WERI-Rb-1 (cell line): ENCODE data around the gene MAD1L1.

ENCODE experiments used
- DNase-seq: peaks from one replicate; pipeline ENCODE4 v3.0.0-alpha.2; 2020
- H3K27ac ChIP-seq: fragments of 250-450 bp; sonication (Bioruptor Pico); 2 replicates; pipeline ENCODE4 v1.5.1; 2020; ENCODE audit warnings: mild to moderate bottlenecking, moderate library complexity
- H3K27me3 ChIP-seq: fragments of 250-450 bp; sonication (Bioruptor Pico); 2 replicates; pipeline ENCODE4 v1.5.1; 2021; ENCODE audit warnings: mild to moderate bottlenecking, low read depth, moderate library complexity; ENCODE audit not compliant: insufficient read depth, severe bottlenecking
- H3K36me3 ChIP-seq: fragments of 250-450 bp; sonication (Bioruptor Pico); 2 replicates; pipeline ENCODE4 v1.5.1; 2020; ENCODE audit warnings: mild to moderate bottlenecking, moderate library complexity
- H3K4me3 ChIP-seq: 2 replicates; pipeline ENCODE4 v1.5.1; 2011; ENCODE audit warnings: low read depth, mild to moderate bottlenecking, control low read depth, low read length
- H3K9me3 ChIP-seq: fragments of 250-450 bp; sonication (Bioruptor Pico); 2 replicates; pipeline ENCODE4 v1.5.1; 2021; ENCODE audit warnings: mild to moderate bottlenecking, moderate library complexity; ENCODE audit not compliant: severe bottlenecking
- TF ChIP-seq, protein P1 (sequence below): IDR thresholded peaks from 2 replicates; pipeline ENCODE4 v1.5.1; 2011; ENCODE audit warnings: low read depth, mild to moderate bottlenecking, control low read depth, inconsistent platforms, low read length

MAD1L1 gene

DNA sequence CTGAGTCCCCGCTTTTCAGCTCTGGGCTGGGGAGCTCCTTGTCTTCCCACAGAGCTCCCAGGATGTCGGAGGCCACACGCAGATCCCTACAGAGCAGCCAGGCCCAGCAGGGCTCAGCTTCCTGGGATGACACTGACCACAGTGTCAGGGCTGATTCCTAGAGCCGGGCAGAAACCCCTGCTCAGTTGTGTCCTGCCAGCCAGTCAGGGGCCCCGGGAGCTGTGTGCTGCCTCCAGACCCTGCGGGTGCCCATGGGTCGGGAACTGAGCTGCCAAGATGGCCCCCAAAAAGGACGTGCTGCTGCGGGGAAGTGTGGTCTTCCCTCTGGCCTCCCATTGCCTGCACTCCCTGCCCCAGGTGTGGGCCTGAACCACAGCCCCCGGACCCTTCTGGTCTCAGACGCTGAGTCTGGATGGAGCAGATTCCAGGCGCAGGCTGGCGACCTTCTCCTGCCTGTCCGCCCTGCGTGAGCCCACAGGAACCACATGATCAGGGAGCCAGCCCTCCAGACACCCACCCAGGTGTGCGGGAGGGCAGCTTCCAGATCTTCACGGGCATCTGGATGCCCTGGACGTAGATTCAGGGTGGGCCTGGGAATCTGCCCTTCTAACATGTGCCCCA is 217.4 kb downstream of the MAD1L1 start:
- TF ChIP-seq, protein P1, sequence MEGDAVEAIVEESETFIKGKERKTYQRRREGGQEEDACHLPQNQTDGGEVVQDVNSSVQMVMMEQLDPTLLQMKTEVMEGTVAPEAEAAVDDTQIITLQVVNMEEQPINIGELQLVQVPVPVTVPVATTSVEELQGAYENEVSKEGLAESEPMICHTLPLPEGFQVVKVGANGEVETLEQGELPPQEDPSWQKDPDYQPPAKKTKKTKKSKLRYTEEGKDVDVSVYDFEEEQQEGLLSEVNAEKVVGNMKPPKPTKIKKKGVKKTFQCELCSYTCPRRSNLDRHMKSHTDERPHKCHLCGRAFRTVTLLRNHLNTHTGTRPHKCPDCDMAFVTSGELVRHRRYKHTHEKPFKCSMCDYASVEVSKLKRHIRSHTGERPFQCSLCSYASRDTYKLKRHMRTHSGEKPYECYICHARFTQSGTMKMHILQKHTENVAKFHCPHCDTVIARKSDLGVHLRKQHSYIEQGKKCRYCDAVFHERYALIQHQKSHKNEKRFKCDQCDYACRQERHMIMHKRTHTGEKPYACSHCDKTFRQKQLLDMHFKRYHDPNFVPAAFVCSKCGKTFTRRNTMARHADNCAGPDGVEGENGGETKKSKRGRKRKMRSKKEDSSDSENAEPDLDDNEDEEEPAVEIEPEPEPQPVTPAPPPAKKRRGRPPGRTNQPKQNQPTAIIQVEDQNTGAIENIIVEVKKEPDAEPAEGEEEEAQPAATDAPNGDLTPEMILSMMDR, result no peak
- no peaks in the 10 kb centered on the region; the same call in 1 of the 2 replicates for H3K36me3 ChIP-seq
- no peaks in the 10 kb centered on the region for H3K9me3 ChIP-seq
- no peak for DNase-seq
- no peak overlapping the region for H3K4me3 ChIP-seq
- H3K27me3 ChIP-seq, result no peaks in the 10 kb centered on the region
- no peak overlapping the region for H3K27ac ChIP-seq

DNA sequence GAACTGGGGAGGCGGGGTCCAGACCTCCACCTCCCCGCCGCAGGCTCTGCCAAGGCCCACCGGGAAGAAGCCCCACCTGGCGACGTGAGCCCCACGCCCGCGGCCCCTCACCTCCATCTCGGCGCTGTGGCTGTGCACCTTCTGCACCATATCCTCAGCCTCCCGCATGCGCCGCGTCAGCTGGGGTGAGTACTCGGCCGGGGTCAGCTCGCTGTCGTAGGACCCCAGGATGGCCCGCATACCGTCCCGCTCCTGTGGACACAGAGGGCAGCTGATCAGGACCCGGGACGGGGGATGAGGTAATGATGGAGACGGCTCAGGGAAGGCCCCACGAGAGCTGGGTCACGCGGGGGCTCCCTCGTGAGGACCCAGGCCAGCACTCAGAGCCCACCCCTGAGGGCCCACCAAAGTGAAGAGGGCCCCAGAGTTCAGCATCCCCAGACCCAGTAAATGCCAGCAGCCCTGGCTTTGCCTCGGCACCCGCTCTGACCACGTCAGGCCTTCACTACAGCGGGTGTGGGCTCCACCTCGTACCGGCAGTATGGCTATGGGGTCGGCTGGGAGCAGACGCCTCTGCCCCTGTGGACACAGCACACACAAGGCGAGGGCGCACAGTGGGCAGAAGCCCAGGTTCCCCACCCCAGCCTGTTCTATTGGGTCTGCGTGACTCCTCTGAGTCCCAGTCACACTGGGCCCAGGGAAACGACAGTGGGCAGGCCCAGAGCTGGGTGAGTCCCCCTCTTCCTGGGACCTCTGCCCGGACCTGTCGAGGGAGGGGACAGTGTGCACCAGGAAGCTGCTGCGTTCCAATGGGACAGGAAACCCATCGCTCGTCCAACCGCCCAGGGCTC is 218.1 kb downstream of the MAD1L1 start:
- Histone ChIP-seq H3K4me3 (no peak overlapping the region), H3K9me3 (no peaks in the 10 kb centered on the region), H3K27me3 (no peaks in the 10 kb centered on the region), H3K27ac (no peak overlapping the region), H3K36me3 (no peaks in the 10 kb centered on the region; the same call in 1 of the 2 replicates)
- TF ChIP-seq, protein P1, result no peak
- no peak for DNase-seq

DNA sequence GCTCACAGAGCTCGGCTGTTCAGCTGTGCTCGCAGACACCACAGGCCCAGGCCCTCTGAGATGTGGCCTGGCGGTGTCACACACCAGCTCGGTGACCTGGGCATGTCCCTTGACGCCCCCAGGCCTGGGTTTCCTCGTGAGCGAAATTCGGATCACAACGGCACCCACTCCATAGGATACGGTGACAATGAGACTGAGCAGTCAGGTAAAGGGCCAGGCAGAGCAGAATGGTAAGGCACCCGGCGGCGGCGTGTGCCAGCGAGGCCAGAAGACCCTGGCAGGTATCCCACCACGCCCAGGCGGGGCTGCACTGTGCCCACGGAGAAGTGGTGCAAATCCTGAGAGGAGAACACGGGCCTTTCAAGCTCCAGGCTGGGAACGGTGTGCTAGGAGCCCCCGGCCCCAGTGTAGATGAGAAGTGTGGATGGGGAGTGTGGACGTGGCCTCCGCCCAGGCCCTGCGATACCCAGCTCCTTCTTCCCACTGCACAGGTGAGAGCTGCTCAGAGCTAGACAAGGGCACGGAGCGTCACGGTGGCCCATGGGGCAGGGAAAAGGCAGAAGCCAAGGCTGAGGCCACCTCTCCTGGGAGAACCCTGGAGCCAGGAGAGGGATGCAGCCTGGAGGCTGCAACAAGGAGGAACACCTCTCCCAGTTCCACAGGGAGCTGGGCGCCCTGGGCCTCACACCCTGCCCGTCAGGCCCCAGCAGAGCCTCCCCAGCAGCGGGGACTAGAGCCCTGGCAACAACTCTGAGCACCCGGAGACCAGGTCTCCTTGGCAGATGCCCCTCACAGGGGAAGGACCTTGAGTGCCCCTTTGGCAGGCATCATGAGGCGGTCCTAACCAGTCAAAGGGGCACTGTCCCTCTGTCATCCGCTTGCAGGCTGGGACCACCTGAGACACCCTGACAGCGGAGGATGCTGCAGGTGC is 219.1 kb downstream of the MAD1L1 start:
- DNase-seq, result no peak

DNA sequence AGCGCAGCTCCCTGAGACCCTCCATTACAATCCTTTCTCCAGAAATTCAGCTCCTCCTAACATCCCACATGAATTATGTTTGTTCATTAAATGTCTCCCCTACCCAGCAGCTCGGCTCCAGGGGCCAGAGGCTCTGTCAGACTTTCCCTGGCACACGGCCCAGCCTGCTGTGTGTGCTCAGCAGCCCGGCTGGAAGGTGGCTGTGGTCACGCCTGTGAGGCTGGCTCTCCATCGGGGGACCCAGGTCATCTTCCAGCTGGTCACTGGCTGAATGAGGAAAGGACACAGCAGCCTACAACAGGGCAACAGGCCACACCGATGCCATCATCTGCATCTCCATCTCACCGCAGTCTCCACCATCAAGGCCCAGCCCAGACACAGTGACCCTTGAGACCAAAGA is 219.8 kb downstream of the MAD1L1 start:
- Histone ChIP-seq H3K4me3 (no peak overlapping the region), H3K9me3 (no peaks in the 10 kb centered on the region), H3K27me3 (no peaks in the 10 kb centered on the region), H3K36me3 (no peaks in the 10 kb centered on the region; the same call in 1 of the 2 replicates), H3K27ac (no peak overlapping the region)
- DNase-seq, result no peak
- TF ChIP-seq, protein P1, result no peak

More for the DNA sequence above, 219.1 kb downstream of the MAD1L1 start:
- TF ChIP-seq, protein P1, result no peak
- Histone ChIP-seq H3K4me3 (no peak overlapping the region), H3K36me3 (no peaks in the 10 kb centered on the region; the same call in 1 of the 2 replicates), H3K27ac (no peak overlapping the region), H3K27me3 (no peaks in the 10 kb centered on the region), H3K9me3 (no peaks in the 10 kb centered on the region)

DNA sequence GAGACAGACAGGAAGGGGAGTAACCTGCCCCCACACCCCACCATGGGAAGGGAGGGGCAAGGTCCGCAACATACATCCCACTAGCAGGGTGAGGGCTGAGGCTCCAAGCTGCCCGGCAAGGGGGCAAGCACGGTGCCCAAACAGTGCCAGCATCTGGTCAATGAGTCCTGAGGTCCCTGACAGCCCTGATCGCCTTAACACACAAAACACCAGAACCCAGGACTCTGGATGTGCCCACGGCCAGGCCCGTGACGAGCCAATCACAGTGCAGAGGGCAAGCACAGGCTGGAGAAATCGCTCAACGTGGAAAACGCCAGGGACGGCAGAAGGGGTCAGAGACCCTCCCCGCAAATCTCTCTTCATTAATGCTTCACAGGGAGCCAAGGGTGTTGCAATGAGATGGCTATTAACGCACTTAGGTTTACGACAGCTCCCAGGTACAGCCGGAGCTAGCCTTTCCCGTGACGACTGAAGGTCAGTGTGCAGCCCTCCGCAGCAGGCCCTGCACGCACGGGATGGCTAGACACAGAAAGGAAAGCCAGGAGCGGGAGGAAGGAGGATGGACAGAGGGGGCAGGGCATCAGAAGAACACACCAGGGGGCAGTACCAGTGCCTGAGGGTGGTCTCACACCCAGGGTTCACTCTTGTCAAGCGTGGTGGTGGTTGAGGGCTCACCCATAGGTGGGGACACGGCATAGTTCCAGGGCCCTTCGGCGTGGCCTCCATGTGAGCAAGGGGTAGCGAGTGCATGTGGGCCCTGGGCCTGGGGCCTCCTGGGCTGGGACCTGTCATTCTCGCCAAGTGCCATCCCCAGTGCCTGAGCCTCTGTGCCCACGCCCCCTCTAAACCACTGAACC is 220.5 kb downstream of the MAD1L1 start:
- no peaks in the 10 kb centered on the region for H3K27me3 ChIP-seq
- H3K9me3 ChIP-seq, result no peaks in the 10 kb centered on the region
- H3K27ac ChIP-seq, result no peak overlapping the region
- no peaks in the 10 kb centered on the region; the same call in 1 of the 2 replicates for H3K36me3 ChIP-seq
- no peak overlapping the region for H3K4me3 ChIP-seq
- DNase-seq, result no peak
- TF ChIP-seq, protein P1, result no peak
